Fibroblast of lung (primary cell): ENCODE measurements around the gene SLC14A1.

ENCODE experiments used
- EZH2 ChIP-seq: IDR thresholded peaks from 2 replicates; pipeline ENCODE4 v1.5.1; 2012; ENCODE audit warnings: low read length, control low read depth, mild to moderate bottlenecking; ENCODE audit errors: missing control alignments
- TF ChIP-seq, protein P1 (sequence below), 2 donors: IDR thresholded peaks in 1 of 2; conservative IDR thresholded peaks in 1 of 2; 1 replicate in 1 of 2; 2 replicates in 1 of 2; pipeline ENCODE4 v1.5.1; 2011 to 2012; ENCODE audit warnings: low read length in 2 of 2, control low read depth in 1 of 2, inconsistent platforms in 1 of 2, low read depth in 1 of 2, mild to moderate bottlenecking in 1 of 2

DNA sequence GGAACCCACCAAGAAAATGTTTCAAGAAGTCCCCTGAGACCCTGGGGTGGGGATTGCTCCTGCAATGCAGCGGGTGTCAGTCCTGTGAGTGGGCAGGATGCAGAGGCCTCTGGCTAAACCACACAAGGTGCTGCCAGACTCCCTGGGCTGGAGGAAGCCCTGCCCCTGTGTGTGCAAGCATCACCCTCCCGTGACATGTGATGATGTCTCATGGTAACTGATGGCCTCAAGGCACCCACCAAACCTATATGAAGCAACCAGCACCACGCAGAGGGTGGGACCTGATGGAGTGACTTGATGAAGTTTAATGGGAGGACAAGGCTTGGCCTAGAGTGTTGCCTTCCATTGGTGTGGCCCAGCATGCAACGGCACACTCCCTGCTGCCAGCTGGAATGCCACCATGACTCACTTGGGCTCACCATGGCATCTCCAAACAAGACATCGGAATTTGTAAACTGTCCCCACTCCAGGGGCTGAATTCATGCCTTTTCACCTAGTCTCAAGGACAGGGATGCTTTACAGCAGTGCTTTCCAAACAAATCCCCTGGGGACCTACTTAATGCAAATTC is 8.7 kb upstream of the SLC14A1 start:
- no peak for TF ChIP-seq EZH2
- TF ChIP-seq, protein P1, sequence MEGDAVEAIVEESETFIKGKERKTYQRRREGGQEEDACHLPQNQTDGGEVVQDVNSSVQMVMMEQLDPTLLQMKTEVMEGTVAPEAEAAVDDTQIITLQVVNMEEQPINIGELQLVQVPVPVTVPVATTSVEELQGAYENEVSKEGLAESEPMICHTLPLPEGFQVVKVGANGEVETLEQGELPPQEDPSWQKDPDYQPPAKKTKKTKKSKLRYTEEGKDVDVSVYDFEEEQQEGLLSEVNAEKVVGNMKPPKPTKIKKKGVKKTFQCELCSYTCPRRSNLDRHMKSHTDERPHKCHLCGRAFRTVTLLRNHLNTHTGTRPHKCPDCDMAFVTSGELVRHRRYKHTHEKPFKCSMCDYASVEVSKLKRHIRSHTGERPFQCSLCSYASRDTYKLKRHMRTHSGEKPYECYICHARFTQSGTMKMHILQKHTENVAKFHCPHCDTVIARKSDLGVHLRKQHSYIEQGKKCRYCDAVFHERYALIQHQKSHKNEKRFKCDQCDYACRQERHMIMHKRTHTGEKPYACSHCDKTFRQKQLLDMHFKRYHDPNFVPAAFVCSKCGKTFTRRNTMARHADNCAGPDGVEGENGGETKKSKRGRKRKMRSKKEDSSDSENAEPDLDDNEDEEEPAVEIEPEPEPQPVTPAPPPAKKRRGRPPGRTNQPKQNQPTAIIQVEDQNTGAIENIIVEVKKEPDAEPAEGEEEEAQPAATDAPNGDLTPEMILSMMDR (conservative IDR thresholded peaks at IDR 0.05 in 1 of 2, IDR thresholded peaks at IDR 0.05 in 1 of 2; ENCODE audit: low read depth in 1 of 2, low read length in 2 of 2), result no peak
